Lower leg skin (tissue), 4 donors: ENCODE results near the gene CLDND2. TPM values are rescaled to one million over a fixed set of nuclear protein-coding genes. Genes with fewer than 3 reads are reported as not detected.
"Not testable (repeated sequence)": the region's sequence is repeated elsewhere in the genome, so short reads cannot be mapped to it uniquely, and the experiment has no call there.

Source experiments
- DNase-seq, 2 donors: peaks; one replicate each; pipeline ENCODE4 v3.0.0-alpha.2; 2019; ENCODE audit warnings: low spot score in 2 of 2
- H3K4me3 ChIP-seq: fragments of 200-600 bp; sonication (generic); 2 replicates; pipeline ENCODE4 v1.5.1; 2017; ENCODE audit warnings: mild to moderate bottlenecking, low read depth; ENCODE audit not compliant: poor library complexity, severe bottlenecking
- CTCF ChIP-seq, 3 donors: fragments of 450-650 bp; IDR thresholded peaks; one replicate each; pipeline ENCODE4 v1.5.1; 2016; ENCODE audit warnings: antibody characterized with exemption in 3 of 3, mild to moderate bottlenecking in 3 of 3, moderate library complexity in 2 of 3
- POLR2A ChIP-seq, 2 donors: fragments of 450-650 bp; IDR thresholded peaks; one replicate each; pipeline ENCODE4 v1.6.1; 2016 to 2017; ENCODE audit warnings: antibody characterized with exemption in 2 of 2, mild to moderate bottlenecking in 1 of 2, moderate library complexity in 1 of 2
- WGBS, 2 donors: methylation state at CpG; one replicate each; pipeline ENCODE4 v1.1.5; 2018; 5-methylcytosine and 5-hydroxymethylcytosine counted together
- intact Hi-C: fragments of 100-400 bp; cut with DNase I; formaldehyde crosslinking; loops from one replicate; pipeline ENCODE4 v1.15.0; 2023; ENCODE audit warnings: low total_unique reads
- total RNA-seq, 4 donors: library from RNA; depleted of rRNA; stranded (reverse); fragments of >200 nt; gene quantifications; one replicate each; pipeline ENCODE4 v1.1.0, GENCODE V29; 2016

The CLDND2 gene, protein sequence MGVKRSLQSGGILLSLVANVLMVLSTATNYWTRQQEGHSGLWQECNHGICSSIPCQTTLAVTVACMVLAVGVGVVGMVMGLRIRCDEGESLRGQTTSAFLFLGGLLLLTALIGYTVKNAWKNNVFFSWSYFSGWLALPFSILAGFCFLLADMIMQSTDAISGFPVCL
- total RNA-seq = 1 to 10 TPM in 1 of 4 donors, not detected in 3; 1.8 TPM

DNA sequence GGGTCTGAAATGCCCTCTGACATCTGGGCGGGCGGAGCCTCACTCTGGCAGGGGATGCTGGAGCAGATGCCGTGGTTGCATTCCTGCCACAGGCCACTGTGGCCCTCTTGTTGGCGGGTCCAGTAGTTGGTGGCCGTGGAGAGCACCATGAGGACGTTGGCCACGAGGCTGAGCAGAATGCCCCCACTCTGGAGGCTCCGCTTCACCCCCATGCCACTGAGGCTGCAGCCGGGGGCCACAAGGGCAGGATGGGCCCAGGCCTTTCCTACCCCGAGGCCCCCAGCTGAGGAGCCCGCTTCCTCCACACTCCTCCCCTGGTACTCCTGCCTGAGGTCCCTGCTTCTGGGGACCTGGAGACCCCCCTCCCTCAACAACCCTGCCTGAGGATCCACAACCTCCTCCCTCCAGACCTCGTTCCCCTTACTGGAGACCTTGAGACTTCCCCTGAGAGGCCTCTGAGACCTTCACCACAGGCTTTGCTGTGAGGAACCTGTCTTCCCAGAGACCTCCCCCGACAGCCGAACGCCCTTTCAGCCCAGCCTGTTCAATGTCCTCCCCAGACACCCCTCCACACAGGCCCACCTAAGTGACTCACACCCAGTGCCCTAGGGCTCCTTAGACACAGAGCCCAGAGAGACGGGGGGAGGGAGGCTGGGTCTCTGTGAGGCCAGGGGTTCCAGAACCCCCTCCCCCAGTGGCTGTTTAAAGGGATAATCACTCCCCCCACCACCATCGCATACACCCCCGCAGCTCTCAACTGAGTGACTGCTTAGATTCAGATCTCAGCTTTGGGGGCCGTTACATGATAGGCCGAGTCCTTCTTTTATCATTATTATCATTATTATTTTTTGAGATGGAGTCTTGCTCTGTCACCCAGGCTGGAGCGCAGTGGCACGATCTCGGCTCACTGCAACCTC lies at the start of gene CLDND2:
CLDND2 (minus strand) TSS at position 638 of the 917 bp plus-strand sequence; CDS start at position 212, 426 bp downstream.
- TF ChIP-seq CTCF (IDR thresholded peaks at IDR 0.05) (no peak), POLR2A (IDR thresholded peaks at IDR 0.05) (no peak)
- WGBS, 2 donors = 67 to 75% methylated on average over 15 to 22 of the region's 23 CpGs
- intact Hi-C loops = no loop called here
- no peak for DNase-seq
- H3K4me3 ChIP-seq = peak within 1 kb of the TSS; percentile 70

- no peak for DNase-seq
- 70 to 80% methylated on average over 3 of the region's 3 CpGs for WGBS, 2 donors
- intact Hi-C loops = loop anchor here (10.0 kb wide), 1 partner anchor 93 kb away; no protein-coding TSS in a partner anchor
- TF ChIP-seq POLR2A (IDR thresholded peaks at IDR 0.05) (no peak), CTCF (IDR thresholded peaks at IDR 0.05) (no peak)
- no peak overlapping the region for H3K4me3 ChIP-seq
These were observed 49.0 kb upstream of the CLDND2 start for GRCh38 chr19:51417810-51418157.

DNA sequence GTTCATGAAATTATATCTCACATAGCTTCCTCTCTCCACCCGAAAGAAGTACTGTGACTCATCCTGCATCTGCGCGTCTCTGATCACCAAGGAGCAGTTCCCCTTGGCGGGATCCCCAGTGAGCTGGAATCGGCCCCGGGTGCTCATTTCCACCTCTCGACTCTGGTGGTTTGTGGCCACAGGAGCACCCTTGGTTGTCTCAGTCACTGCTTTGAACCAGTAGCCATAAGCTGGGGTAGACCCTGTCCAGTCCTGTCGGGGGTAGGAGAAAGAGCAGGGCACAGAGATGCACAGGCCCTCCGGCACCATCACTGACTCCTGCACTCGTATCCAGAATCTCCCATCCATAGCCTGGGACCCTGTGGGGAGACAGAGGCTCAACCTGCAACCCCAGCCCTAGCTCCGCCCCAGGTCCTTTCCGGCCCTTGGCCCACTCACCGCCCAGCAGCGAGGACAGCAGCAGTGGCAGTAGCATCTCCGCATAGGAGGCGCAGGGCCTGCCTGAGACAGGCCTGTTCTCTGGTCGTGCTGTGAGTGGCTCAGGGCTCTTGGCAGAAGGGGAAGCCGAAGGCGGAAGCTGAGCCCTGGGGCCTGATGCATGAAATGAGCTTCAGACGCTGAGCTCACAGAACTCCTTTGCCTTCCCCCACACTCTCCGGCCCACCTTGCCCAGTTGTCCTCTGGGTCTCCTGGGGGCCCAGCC lies 48.5 kb upstream of the CLDND2 start, which contains the start of gene SIGLEC10:
SIGLEC10 (minus strand) TSS at position 536 of the 703 bp plus-strand sequence; CDS start at position 475, 61 bp downstream.
- H3K4me3 ChIP-seq = no peak within 1 kb of the TSS
- 41 to 42% methylated on average over 21 of the region's 21 CpGs for WGBS, 2 donors
- TF ChIP-seq CTCF (IDR thresholded peaks at IDR 0.05) (no peak), POLR2A (IDR thresholded peaks at IDR 0.05) (no peak)

GRCh38 chr19:51416422-51416821 lies 47.6 kb upstream of the CLDND2 start:
- intact Hi-C loops = loop anchor here (10.0 kb wide), 1 partner anchor 92 kb away; no protein-coding TSS in a partner anchor
- WGBS, 2 donors = 61 to 63% methylated on average over 15 of the region's 15 CpGs
- H3K4me3 ChIP-seq = not testable (repeated sequence)
- DNase-seq = peak in 1 of 2 donors; percentile 40

More for the DNA sequence above, 48.5 kb upstream of the CLDND2 start, which contains the start of gene SIGLEC10:
- DNase-seq = peak; percentile 16 to 85
- intact Hi-C loops = loop anchor here (10.0 kb wide), 1 partner anchor 92 kb away; no protein-coding TSS in a partner anchor

GRCh38 chr19:51415187-51415586 lies 46.4 kb upstream of the CLDND2 start:
- intact Hi-C loops = loop anchor here (10.0 kb wide), 1 partner anchor 90 kb away; no protein-coding TSS in a partner anchor
- TF ChIP-seq POLR2A (IDR thresholded peaks at IDR 0.05) = no peak
- no peak for TF ChIP-seq CTCF (IDR thresholded peaks at IDR 0.05)
- DNase-seq = peak in 1 of 2 donors; percentile 68
- H3K4me3 ChIP-seq = no peak overlapping the region
- 85 to 93% methylated on average over 5 to 12 of the region's 12 CpGs for WGBS, 2 donors
